ENCODE measurements around the gene KRTCAP2. TPM values are rescaled to one million over a fixed set of nuclear protein-coding genes. Genes with fewer than 3 reads are reported as not detected.
A peak's percentile ranks its signal among the peaks of the same experiment; 100 is the strongest.

Gene KRTCAP2
- total RNA-seq, 1 donor from 2014 or later, result 146 TPM

DNA sequence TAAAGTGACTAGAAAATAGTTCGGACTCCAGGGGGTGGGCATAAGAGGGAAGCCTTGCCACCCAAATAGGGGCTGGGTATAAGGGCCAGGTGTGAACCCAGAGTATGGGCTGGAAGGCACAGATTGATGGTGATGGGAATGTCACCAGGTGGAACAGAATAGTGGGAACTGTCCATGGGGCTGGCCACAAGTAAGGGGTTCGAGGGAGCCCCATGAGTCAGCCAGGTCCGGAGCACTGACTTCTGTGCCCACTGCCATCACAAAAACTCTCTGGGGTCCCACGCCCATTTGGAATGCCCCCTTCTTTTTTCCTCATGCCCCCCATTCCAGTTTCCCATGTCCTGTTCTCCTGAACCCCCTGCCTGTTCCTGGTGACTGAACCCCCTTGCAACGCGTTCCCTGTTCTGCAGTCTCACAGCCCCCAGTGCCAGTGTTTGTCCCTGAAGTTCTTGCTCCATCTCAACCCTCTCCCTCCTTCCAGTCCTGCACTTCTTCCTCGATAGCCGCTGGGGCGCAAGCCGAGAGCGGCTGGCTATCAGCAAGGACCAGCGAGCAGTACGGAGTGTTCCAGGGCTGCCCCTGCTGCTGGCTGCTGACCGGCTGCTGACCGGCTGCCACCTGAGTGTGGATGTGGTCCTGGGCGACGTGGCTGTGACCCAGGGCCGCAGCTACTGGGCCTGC is 8.4 kb upstream of the KRTCAP2 start:
- H3K27ac ChIP-seq, result no peak overlapping the region
- no peaks in the 10 kb centered on the region for H3K27me3 ChIP-seq
- H3K36me3 ChIP-seq, result peaks cover 0 to 8% of the 10 kb centered on the region in 2 donors
- no peak overlapping the region for H3K4me3 ChIP-seq
- H3K4me1 ChIP-seq, result no peaks in the 10 kb centered on the region
- no peaks in the 10 kb centered on the region for H3K9me3 ChIP-seq
- peak in 1 of 2 donors; percentile 57 for DNase-seq (ENCODE audit: low spot score in 2 of 2)
- TF ChIP-seq, protein P1, sequence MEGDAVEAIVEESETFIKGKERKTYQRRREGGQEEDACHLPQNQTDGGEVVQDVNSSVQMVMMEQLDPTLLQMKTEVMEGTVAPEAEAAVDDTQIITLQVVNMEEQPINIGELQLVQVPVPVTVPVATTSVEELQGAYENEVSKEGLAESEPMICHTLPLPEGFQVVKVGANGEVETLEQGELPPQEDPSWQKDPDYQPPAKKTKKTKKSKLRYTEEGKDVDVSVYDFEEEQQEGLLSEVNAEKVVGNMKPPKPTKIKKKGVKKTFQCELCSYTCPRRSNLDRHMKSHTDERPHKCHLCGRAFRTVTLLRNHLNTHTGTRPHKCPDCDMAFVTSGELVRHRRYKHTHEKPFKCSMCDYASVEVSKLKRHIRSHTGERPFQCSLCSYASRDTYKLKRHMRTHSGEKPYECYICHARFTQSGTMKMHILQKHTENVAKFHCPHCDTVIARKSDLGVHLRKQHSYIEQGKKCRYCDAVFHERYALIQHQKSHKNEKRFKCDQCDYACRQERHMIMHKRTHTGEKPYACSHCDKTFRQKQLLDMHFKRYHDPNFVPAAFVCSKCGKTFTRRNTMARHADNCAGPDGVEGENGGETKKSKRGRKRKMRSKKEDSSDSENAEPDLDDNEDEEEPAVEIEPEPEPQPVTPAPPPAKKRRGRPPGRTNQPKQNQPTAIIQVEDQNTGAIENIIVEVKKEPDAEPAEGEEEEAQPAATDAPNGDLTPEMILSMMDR (IDR thresholded peaks at IDR 0.05), result no peak
- intact Hi-C loops (cut with DNase I), result no loop called here

DNA sequence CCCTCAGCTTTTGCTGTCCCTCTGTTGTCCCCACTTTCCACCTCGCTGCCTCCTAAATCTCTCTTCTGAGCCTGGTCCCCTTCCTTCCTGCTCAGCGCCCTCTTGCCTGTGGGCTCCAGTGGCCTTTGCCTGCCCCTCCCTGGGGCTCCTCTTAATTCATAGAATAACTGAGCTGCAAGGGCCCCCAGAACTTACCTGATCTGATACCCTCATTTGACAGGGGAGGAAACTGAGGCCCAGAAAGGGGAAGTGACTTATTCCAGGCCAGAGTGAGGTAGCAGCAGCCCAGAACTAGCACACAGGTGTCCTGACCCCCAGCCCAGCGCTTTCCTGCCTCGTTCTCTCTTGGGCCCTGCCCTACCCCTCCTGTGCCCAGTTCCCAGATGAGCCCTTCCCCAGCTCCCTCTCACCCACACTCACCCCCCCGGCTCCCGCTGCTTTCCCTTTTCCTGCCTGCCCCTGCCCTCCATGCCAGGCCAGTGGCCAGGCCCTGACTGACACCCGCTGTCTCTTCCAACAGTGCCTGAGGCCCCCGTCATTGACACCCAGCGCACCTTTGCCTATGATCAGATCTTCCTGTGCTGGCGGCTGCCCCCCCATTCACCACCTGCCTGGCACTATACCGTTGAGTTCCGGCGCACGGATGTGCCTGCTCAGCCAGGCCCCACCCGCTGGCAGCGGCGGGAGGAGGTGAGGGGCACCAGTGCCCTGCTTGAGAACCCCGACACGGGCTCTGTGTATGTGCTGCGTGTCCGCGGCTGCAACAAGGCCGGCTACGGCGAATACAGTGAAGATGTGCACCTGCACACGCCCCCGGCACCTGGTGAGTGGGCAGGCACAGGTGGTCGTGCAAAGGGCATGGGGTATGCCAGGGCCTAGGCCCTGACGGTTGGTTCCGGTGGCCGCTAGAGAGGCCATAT is 6.3 kb upstream of the KRTCAP2 start:
- H3K27me3 ChIP-seq, result no peaks in the 10 kb centered on the region
- H3K9me3 ChIP-seq, result no peaks in the 10 kb centered on the region
- H3K4me3 ChIP-seq, result no peak overlapping the region
- H3K4me1 ChIP-seq, result peaks cover 0 to 3% of the 10 kb centered on the region in 2 donors
- no peak overlapping the region for H3K27ac ChIP-seq
- DNase-seq (ENCODE audit: low spot score in 2 of 2), result peak in 1 of 2 donors; percentile 60
- intact Hi-C loops (cut with DNase I), result no loop called here
- TF ChIP-seq, protein P1 (IDR thresholded peaks at IDR 0.05), result no peak
- H3K36me3 ChIP-seq, result peaks cover 0 to 8% of the 10 kb centered on the region in 2 donors

DNA sequence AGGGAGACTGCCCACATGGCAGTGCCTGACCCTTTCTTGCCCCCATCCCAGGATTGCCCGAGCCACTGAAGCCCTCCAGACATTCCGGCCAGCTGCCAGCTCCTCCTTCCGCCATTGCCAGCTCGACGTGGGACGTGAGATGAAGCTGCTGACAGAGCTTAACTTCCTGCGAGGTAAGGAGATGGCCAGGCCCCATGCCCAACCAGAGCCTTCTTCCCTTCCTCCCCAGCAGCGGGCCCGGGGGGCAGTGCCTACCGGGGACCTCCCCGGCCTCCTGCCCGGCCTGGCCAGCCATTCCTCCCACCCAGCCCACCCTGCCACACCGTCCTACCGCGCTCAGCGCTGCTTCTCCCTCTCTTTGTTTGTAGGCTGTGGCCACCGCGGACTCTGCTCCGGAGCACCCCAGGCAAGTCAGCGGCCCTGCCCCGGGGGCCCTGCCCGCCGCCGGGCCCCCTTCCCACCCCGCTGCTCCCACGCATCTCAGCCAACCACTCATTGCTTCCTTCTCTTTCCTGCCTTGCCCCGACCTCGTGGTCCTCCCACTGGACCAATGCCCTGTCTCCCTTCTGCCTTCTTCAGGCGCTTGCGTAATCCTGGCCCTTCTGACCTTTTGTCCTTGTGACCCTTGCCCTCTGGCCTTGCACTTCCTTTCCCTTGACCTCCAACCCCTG is 5.5 kb upstream of the KRTCAP2 start:
- intact Hi-C loops (cut with DNase I), result no loop called here
- H3K4me3 ChIP-seq, result no peak overlapping the region
- no peak overlapping the region for H3K27ac ChIP-seq
- TF ChIP-seq, protein P1 (IDR thresholded peaks at IDR 0.05), result no peak
- H3K4me1 ChIP-seq, result peaks cover 4 to 11% of the 10 kb centered on the region in 2 donors
- H3K27me3 ChIP-seq, result no peaks in the 10 kb centered on the region
- DNase-seq (ENCODE audit: low spot score in 2 of 2), result peak in 1 of 2 donors; percentile 58
- H3K36me3 ChIP-seq, result peaks cover 0 to 8% of the 10 kb centered on the region in 2 donors
- H3K9me3 ChIP-seq, result no peaks in the 10 kb centered on the region

DNA sequence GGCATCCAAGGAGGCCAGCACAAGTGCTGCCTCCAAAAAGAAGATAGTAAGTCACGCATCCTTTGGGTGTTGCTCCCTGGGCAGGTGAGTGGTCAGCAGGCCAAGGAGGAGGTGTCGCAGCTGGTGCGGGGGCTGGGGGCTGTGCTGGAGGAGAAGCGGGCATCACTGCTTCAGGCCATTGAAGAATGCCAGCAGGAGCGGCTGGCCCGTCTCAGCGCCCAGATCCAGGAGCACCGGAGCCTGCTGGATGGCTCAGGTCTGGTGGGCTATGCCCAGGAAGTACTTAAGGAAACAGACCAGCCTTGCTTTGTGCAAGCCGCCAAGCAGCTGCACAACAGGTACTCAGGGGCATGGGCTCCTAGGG is 4.8 kb upstream of the KRTCAP2 start:
- Histone ChIP-seq H3K9me3 (no peaks in the 10 kb centered on the region), H3K27ac (no peak overlapping the region), H3K27me3 (no peaks in the 10 kb centered on the region), H3K4me3 (no peak overlapping the region), H3K36me3 (peaks cover 0 to 8% of the 10 kb centered on the region in 2 donors), H3K4me1 (peaks cover 6 to 15% of the 10 kb centered on the region in 2 donors)
- intact Hi-C loops (cut with DNase I), result no loop called here
- TF ChIP-seq, protein P1 (IDR thresholded peaks at IDR 0.05), result no peak
- peak; percentile 4 to 60 for DNase-seq (ENCODE audit: low spot score in 2 of 2)

DNA sequence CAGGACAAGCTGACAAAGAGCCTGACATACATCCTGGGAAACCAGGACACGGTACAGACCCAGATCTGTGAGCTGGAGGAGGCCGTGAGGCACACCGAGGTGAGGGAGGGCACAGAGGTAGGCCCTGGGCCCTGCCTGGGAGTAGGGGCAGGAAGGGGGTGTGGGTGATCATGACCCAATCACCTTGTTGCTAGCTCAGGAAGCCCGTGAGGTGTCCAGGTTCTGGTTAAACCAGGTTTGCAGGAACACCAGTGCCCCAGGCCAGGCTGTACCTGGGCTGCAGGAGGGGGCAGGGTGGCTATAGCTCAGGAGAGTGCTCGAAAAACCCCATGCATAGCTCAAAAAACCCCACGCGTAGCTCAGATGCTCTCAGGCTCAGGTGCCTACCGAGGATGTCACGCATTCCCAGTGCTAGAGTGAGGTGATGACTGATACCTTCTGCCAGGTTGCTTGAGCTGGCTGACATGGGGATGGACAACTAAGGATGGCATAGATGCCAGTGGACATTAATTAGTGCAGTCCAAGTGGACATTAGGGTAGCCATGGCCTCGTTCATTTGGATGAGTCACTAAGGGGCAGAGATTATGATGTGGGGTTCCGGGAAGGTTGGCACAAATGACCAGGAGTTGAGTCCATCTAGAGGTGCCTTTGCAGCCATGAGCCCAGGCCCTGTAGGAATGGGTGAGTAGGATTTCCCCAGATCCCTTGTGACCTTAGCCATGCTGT is 4.3 kb upstream of the KRTCAP2 start:
- Histone ChIP-seq H3K4me1 (peaks cover 6 to 15% of the 10 kb centered on the region in 2 donors), H3K9me3 (no peaks in the 10 kb centered on the region), H3K4me3 (no peak overlapping the region), H3K36me3 (peaks cover 0 to 8% of the 10 kb centered on the region in 2 donors), H3K27ac (no peak overlapping the region), H3K27me3 (no peaks in the 10 kb centered on the region)
- DNase-seq (ENCODE audit: low spot score in 2 of 2), result peak; percentile 5 to 41
- TF ChIP-seq, protein P1 (IDR thresholded peaks at IDR 0.05), result no peak
- intact Hi-C loops (cut with DNase I), result no loop called here
